Activated T-helper 1 cell treated with anti-CD3 and anti-CD28 coated beads, Interleukin-12 subunit alpha, Interleukin-12 subunit beta, Interleukin-2, Interleukin-4 antibody, amounts not matched to agents 30 ng/mL and 10 ng/mL and 1 ng/mL, durations not matched to agents 14 hours and 24 hours and 36 hours (primary cell): Measurements from ENCODE around the gene MICU1. TPM values are rescaled to one million over a fixed set of nuclear protein-coding genes. Genes with fewer than 3 reads are reported as not detected.
"Not testable (repeated sequence)": the region's sequence is repeated elsewhere in the genome, so short reads cannot be mapped to it uniquely, and the experiment has no call there.

ENCODE experiments used
- DNase-seq: peaks from one replicate; pipeline ENCODE4 v3.0.0; 2021; ENCODE audit warnings: low spot score
- H3K27ac Mint-ChIP-seq: one replicate; pipeline ENCODE4 v1.8.0; 2021; ENCODE audit warnings: mild to moderate bottlenecking, mixed read lengths
- H3K27me3 Mint-ChIP-seq: one replicate; pipeline ENCODE4 v1.8.0; 2022; ENCODE audit warnings: mild to moderate bottlenecking, moderate library complexity, mixed read lengths; ENCODE audit not compliant: insufficient read depth
- H3K36me3 Mint-ChIP-seq: one replicate; pipeline ENCODE4 v1.8.0; 2021; ENCODE audit warnings: low read depth, mixed read lengths
- H3K4me1 Mint-ChIP-seq: one replicate; pipeline ENCODE4 v1.8.0; 2021; ENCODE audit warnings: low read depth, mixed read lengths
- H3K4me3 Mint-ChIP-seq: one replicate; pipeline ENCODE4 v1.8.0; 2021; ENCODE audit warnings: mild to moderate bottlenecking, moderate library complexity, mixed read lengths
- H3K9me3 Mint-ChIP-seq: one replicate; pipeline ENCODE4 v1.8.0; 2021; ENCODE audit warnings: mixed read lengths
- intact Hi-C: fragments of 100-400 bp; cut with micrococcal nuclease; formaldehyde crosslinking; loops from one replicate; pipeline ENCODE4 v1.15.1; 2024
- total RNA-seq: library from RNA; stranded (reverse); gene quantifications from 2 replicates; pipeline ENCODE4 v1.2.3, GENCODE V29; 2022

Gene MICU1
- total RNA-seq, 1 donor from 2014 or later = 28.4 TPM

DNA sequence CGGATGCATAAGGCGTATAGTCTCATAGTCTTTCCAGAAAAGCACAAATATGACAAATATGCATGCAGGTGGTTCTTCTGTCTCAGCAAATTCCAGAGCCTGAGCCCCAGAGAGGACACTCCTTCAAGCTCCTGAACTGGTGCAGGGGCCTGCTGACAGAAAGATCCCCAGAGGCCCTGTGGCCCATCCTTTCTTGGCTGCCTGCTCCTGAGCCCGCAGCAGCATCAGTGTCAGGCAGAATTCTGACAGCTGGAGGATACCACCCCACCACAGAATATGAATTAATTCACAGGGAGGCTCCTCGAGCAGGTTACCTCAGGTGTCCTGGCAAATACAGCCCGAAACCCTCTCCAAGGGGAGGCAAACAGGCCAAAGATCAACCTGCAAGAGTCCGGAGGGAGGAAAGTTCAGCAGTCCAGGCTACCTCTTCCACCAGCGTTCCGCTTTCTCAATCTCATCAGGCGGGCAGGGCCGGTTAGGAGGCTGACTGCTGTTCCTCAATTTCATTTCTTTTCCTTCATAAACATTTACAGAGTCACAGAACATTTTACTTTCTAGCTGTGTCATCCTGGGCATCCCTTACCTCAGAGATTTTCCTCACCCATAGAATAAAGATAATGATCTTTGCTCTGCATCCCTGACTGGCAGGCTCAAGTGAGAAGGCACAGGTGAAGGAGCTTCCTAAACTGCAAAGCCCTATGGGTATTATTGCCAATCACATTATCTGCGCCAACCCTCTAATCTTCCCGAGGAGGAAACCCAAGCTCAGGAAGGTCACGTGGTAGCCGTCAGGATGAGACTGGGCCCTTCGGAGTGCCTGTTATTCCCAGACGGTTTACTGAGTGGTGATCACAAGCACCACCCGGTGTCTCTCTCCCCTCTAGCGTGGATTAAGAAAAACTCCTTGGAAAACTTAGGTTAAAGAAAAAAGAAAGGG lies 272.6 kb downstream of the MICU1 start:
- peaks cover 36% of the 10 kb centered on the region for H3K4me1 Mint-ChIP-seq
- no peak for DNase-seq
- peaks cover 12% of the 10 kb centered on the region for H3K36me3 Mint-ChIP-seq
- intact Hi-C loops = loop anchor here (10.0 kb wide), 1 partner anchor 1392 kb away; the partner anchor contains the start of gene SEC24C
- H3K4me3 Mint-ChIP-seq = peak overlapping the region; percentile 97
- peaks cover 2% of the 10 kb centered on the region for H3K27me3 Mint-ChIP-seq
- peak overlapping the region; percentile 36 for H3K27ac Mint-ChIP-seq
- H3K9me3 Mint-ChIP-seq = no peaks in the 10 kb centered on the region

DNA sequence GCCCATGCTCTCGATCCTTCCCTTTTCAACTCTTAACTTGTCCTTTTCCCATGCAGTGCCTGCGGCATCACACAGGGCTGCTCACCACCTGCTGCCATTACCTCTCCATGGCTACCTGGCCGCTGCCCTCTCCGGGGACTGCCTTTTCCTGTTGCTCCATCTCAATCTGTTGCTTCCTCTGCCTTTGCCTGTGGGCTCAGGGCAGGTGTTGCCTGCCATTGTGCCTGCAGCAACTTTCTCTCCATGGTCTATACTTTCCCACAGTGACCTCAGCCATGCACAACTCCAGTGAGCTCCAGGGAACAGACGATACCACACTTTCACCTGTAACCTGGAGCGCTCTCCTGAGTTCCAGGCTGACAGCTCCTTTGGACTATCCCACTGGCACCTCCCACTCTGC lies 274.4 kb downstream of the MICU1 start:
- Mint-ChIP-seq H3K27ac (no peak overlapping the region), H3K9me3 (no peaks in the 10 kb centered on the region), H3K4me3 (no peak overlapping the region), H3K36me3 (peaks cover 12% of the 10 kb centered on the region), H3K27me3 (peaks cover 2% of the 10 kb centered on the region), H3K4me1 (peaks cover 36% of the 10 kb centered on the region)
- intact Hi-C loops = loop anchor here (10.0 kb wide), 1 partner anchor 1393 kb away; the partner anchor contains the start of gene SEC24C
- no peak for DNase-seq

DNA sequence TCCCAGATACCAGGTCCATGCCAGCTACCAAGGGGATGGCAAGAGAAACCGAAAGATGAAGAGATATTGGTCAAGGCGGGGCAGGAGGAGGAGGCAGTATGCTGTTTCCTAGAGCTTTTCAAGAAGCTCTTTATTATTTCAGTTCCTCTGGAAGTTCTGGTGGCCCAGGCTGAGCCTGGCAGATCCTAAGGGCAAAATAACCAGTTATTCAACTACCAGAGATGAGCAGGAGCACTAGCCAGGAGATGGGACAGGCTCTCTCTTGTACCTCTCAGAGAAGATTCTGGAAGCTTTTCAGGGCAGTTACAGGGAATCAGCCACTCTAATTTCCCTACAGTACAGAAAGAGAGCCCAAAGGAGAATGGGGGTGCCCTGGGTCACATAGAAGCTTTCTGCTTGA lies 276.4 kb downstream of the MICU1 start:
- H3K4me3 Mint-ChIP-seq = no peak overlapping the region
- H3K36me3 Mint-ChIP-seq = peaks cover 12% of the 10 kb centered on the region
- H3K27me3 Mint-ChIP-seq = no peaks in the 10 kb centered on the region
- intact Hi-C loops = no loop called here
- H3K9me3 Mint-ChIP-seq = no peaks in the 10 kb centered on the region
- no peak for DNase-seq
- no peak overlapping the region for H3K27ac Mint-ChIP-seq
- H3K4me1 Mint-ChIP-seq = peaks cover 33% of the 10 kb centered on the region

DNA sequence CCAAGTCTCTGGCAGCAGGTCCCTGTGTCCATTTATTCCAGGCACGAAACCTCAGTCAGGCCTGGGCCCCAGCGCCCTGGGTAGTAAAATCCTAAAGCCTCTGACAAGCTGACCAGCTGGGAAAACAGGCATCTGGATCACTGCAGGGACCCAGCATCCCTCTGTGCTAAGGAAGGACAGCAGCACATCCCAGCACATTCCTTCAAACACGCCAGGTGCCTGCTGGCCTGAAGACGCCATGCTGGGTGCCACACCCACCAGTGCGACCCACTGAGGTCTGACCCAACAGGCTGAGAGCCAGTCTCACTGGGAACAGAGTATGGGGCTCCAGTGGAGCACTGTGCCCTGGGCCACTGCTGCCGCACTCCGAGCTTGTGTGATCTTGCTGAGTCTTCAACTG lies 277.6 kb downstream of the MICU1 start:
- Mint-ChIP-seq H3K4me1 (peaks cover 33% of the 10 kb centered on the region), H3K27me3 (no peaks in the 10 kb centered on the region)

DNA sequence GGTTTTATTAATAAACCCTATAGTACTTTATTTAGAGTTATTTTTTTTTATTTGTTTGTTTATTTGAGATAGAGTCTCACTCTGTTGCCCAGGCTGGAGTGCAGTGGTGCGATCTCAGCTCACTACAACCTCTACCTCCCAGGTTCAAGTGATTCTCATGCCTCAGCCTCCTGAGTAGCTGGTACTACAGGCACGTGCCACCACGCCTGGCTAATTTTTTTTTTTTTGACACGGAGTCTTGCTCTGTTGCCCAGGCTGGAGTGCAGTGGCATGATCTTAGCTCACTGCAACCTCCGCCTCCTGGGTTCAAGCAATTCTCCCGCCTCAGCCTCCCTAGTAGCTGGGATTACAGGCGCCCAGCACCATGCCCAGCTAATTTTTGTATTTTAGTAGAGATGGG lies 279.8 kb downstream of the MICU1 start:
- H3K27me3 Mint-ChIP-seq, intact Hi-C loops: not testable (repeated sequence)

More for the DNA sequence above, 277.6 kb downstream of the MICU1 start:
- intact Hi-C loops = no loop called here
- Mint-ChIP-seq H3K36me3 (peaks cover 14% of the 10 kb centered on the region), H3K27ac (no peak overlapping the region), H3K9me3 (no peaks in the 10 kb centered on the region), H3K4me3 (no peak overlapping the region)
- DNase-seq = no peak

DNA sequence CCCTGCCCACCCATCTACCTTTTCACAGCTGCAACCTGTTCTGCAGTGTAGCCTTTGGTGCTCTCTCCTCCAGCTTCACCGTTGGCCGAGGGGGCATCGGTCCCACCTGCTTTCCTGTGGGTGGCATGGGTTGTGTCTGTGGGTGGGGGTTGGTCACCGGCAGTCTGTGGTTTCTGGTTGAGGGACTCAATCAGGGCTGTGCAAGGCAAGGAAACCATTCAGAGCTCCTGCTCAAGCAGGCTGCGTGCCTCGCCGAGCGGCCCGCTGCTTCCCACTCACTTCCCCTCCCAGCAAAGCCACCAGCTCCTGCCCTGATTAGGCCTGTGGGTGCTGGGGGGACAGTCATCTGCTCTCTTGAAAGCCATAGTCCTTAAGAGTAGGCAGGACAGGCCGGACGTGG lies 280.9 kb downstream of the MICU1 start:
- Mint-ChIP-seq H3K9me3 (no peaks in the 10 kb centered on the region), H3K27ac (peak overlapping the region; percentile 34), H3K4me3 (no peak overlapping the region), H3K4me1 (peaks cover 30% of the 10 kb centered on the region), H3K27me3 (no peaks in the 10 kb centered on the region), H3K36me3 (peaks cover 18% of the 10 kb centered on the region)
- intact Hi-C loops = no loop called here
- no peak for DNase-seq

More for the DNA sequence above, 279.8 kb downstream of the MICU1 start:
- peaks cover 21% of the 10 kb centered on the region for H3K4me1 Mint-ChIP-seq
- H3K4me3 Mint-ChIP-seq, H3K27ac Mint-ChIP-seq, H3K36me3 Mint-ChIP-seq, H3K9me3 Mint-ChIP-seq, DNase-seq: not testable (repeated sequence)

DNA sequence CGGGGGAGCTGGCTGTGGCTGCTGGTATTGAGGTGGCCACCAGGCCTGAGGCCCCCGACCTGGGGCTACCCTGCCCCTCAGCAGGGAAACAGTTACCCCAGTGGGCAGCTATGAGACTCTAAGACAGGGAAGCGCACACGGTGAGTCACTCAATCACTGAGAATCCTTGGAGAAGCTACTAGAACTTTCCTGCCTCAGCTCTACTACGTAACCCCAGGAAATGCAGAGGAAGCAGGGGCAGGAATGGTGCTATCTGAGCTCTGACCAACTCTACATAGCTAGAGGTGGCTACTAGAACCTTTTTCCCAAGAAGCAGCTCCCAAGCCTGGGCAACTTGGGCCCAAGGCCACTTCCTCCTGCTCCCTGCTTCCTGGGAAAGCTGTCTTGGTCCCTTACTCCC lies 283.0 kb downstream of the MICU1 start:
- peaks cover 21% of the 10 kb centered on the region for H3K36me3 Mint-ChIP-seq
- peak overlapping the region; percentile 18 for H3K27ac Mint-ChIP-seq
- intact Hi-C loops = no loop called here

DNA sequence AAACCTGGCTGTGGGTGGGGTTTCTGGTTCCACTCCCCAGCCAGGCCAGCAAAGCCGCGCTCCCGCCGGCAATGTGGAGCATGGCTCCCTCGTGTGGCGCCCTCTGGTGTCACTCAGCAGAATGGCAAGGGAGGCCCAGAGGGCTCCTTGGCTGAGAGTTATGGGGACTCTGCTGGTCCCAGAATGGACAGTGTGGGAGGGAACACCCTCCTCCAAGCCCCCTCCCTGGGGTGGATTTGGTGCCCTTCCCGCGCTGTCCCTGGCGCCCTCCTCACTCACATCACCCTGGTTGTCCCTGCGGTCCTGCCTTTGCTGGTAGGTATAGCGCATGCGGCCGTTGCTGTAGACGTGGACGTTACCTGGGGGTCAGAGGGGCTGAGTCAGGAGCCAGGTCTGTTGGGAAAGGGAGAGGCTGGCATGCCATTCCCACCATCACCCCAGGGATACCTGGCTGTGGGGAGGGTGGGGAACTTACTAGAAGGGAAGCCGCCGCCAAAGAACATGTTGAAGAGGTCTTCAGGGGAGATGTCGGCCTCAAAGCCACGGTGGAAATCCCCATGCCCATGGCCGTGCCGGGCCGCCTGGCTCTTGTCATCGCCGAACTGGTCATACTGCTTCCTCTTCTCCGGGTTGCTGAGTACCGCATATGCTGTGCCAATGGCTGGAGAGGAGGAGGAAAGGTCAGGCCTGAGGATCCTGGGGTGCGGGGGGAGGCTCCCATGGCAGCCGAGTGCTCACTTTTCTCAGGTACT lies 285.2 kb downstream of the MICU1 start:
- Mint-ChIP-seq H3K9me3 (no peaks in the 10 kb centered on the region), H3K4me3 (no peak overlapping the region), H3K36me3 (peaks cover 32% of the 10 kb centered on the region), H3K27me3 (no peaks in the 10 kb centered on the region), H3K27ac (no peak overlapping the region), H3K4me1 (peaks cover 40% of the 10 kb centered on the region)
- intact Hi-C loops = loop anchor here (1.0 to 2.0 kb wide), 4 partner anchors 67 to 444 kb away; partner anchors contain the start of gene DDIT4
- peak; percentile 75 for DNase-seq

More for the DNA sequence above, 283.0 kb downstream of the MICU1 start:
- Mint-ChIP-seq H3K9me3 (no peaks in the 10 kb centered on the region), H3K4me3 (no peak overlapping the region), H3K4me1 (peaks cover 23% of the 10 kb centered on the region), H3K27me3 (no peaks in the 10 kb centered on the region)
- DNase-seq = no peak

DNA sequence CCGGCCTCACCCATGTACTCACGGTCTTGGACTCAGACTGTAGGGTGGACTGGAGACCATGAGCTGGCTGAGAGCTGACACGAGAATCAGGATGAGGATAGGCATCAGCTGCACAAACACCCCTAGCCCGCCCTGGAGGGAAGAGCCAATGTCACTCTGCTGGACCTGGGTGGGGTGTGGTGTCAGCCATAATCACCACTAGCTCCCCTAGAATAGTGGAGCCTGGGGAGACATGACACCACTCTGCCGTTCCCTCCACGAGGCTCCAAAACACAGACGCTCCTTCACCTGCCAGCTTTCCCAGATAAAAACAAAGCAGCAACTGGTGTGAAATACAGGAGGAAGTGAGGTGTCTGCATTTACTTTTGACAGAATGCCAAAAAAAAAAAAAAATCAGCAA lies 287.7 kb downstream of the MICU1 start:
- Mint-ChIP-seq H3K9me3 (no peaks in the 10 kb centered on the region), H3K4me1 (peaks cover 54% of the 10 kb centered on the region), H3K27ac (no peak overlapping the region), H3K27me3 (no peaks in the 10 kb centered on the region), H3K36me3 (peaks cover 38% of the 10 kb centered on the region), H3K4me3 (no peak overlapping the region)
- DNase-seq = no peak
- intact Hi-C loops = no loop called here

DNA sequence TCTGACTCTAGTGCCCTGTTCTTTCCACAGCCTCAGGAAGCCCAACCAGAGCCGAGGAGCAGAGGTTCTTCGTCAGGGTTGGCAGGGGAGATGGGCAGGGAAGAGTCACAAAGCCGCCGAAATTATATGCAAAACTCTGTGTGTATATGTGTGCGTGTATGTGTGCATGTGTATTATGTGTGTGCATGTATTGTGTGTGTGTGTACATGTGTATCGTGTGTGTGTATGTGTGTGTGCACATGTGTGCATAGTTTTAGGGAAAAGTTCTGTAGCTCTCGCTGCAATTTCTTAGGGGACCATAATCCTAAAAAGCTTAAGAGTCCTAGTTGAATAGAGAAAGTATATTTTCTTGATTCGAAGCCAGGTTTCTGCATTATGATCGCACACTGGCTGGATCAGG lies 288.2 kb downstream of the MICU1 start:
- intact Hi-C loops = loop anchor here (2.0 kb wide), 1 partner anchor 381 kb away; no protein-coding TSS in a partner anchor
- Mint-ChIP-seq H3K4me1 (peaks cover 58% of the 10 kb centered on the region), H3K9me3 (no peaks in the 10 kb centered on the region), H3K36me3 (peaks cover 38% of the 10 kb centered on the region), H3K4me3 (no peak overlapping the region), H3K27me3 (no peaks in the 10 kb centered on the region), H3K27ac (no peak overlapping the region)
- no peak for DNase-seq

DNA sequence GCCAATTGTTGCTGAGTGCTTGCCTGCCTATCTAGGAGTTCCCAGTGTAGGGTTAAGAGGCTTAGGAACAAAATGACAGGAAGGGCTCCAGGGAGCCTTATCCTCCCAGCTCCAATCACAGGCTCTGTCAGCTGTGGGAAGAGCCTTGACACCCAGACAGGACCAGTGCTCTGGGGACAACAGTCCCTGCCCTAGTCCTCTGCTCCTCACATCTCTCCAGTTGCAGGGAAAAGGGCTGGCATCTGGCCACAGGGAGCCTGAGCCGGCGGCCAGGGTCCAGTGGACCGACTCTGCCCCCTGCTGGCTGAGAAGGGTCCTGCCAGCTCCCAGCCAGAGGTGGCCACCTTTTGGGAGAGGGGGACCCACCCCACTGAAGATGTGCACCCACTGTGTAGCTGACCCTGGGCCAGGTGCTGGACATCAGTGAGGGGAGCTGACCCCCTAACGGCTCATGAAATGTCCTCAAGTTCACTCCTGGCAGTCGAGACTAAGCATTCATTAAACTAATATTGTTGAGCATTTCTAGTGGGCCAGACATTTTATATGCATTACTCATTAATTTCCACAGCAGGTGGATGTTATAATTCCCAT lies 288.7 kb downstream of the MICU1 start:
- Mint-ChIP-seq H3K4me3 (peak overlapping the region; percentile 30), H3K4me1 (peaks cover 62% of the 10 kb centered on the region), H3K27me3 (no peaks in the 10 kb centered on the region), H3K9me3 (no peaks in the 10 kb centered on the region), H3K36me3 (peaks cover 36% of the 10 kb centered on the region), H3K27ac (peak overlapping the region; percentile 89)
- peak; percentile 49 for DNase-seq
- intact Hi-C loops = loop anchor here (2.0 kb wide), 1 partner anchor 380 kb away; no protein-coding TSS in a partner anchor

DNA sequence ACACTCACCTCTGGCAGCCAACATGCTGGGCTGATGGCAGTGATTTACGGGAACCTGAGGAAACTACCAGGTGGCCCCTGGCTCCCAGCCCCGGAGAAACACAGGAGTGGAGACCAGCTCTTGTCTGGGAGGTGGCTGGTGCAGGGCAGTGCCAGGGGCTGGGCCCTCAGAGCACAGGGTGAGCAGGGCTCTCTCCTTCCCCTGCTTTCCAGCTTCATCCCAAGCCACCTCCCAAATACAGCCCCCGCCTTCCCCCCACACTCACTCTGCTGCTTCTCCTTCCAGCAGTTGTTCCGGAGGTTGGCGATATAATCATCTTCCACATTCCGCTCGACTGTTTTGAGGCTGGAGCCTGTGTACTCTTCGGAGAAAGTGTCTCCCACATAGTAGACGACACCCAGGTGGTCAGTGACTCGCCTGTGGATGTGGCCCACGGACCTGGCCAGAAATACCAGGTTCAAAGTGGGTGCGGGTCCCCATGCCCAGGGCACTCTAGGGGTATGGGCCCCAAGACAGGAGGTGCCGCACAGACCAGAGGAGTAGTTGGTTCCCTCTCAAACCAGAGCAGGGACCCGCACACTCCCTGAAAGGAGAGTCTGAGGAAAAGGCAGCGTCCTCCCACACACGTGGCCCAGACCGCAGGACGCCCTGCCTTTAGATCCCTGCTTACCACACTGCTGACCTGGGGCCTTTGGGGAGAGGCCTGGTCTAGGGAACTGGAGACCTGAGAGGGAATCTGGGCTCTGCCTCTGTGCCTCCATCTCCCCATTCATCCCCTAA lies 289.4 kb downstream of the MICU1 start:
- DNase-seq = no peak
- H3K4me1 Mint-ChIP-seq = peaks cover 68% of the 10 kb centered on the region
- intact Hi-C loops = loop anchor here (2.0 kb wide), 1 partner anchor 380 kb away; no protein-coding TSS in a partner anchor
- no peaks in the 10 kb centered on the region for H3K9me3 Mint-ChIP-seq
- H3K36me3 Mint-ChIP-seq = peaks cover 32% of the 10 kb centered on the region
- peak overlapping the region; percentile 77 for H3K4me3 Mint-ChIP-seq
- no peaks in the 10 kb centered on the region for H3K27me3 Mint-ChIP-seq
- H3K27ac Mint-ChIP-seq = peak overlapping the region; percentile 91
